BE2C (cell line): ENCODE results near the gene MFSD1.

Experiments
- DNase-seq: peaks from one replicate; pipeline ENCODE4 v3.0.0-alpha.2; 2020
- H3K27me3 ChIP-seq: fragments of 250-450 bp; sonication (Bioruptor Pico); 2 replicates; pipeline ENCODE4 v1.5.1; 2020; ENCODE audit warnings: mild to moderate bottlenecking
- H3K36me3 ChIP-seq: fragments of 250-450 bp; sonication (Bioruptor Pico); 2 replicates; pipeline ENCODE4 v1.5.1; 2020; ENCODE audit warnings: mild to moderate bottlenecking
- H3K4me1 ChIP-seq: fragments of 250-450 bp; sonication (Bioruptor Pico); 2 replicates; pipeline ENCODE4 v1.5.1; 2020
- H3K4me3 ChIP-seq: 2 replicates; pipeline ENCODE4 v1.5.1; 2011; ENCODE audit warnings: low read depth, low read length
- H3K9me3 ChIP-seq: fragments of 250-450 bp; sonication (Bioruptor Pico); 2 replicates; pipeline ENCODE4 v1.5.1; 2020
- TF ChIP-seq, protein P1 (sequence below): IDR thresholded peaks from 2 replicates; pipeline ENCODE4 v1.5.1; 2012; ENCODE audit warnings: mild to moderate bottlenecking, low read depth, low read length

The MFSD1 gene

DNA sequence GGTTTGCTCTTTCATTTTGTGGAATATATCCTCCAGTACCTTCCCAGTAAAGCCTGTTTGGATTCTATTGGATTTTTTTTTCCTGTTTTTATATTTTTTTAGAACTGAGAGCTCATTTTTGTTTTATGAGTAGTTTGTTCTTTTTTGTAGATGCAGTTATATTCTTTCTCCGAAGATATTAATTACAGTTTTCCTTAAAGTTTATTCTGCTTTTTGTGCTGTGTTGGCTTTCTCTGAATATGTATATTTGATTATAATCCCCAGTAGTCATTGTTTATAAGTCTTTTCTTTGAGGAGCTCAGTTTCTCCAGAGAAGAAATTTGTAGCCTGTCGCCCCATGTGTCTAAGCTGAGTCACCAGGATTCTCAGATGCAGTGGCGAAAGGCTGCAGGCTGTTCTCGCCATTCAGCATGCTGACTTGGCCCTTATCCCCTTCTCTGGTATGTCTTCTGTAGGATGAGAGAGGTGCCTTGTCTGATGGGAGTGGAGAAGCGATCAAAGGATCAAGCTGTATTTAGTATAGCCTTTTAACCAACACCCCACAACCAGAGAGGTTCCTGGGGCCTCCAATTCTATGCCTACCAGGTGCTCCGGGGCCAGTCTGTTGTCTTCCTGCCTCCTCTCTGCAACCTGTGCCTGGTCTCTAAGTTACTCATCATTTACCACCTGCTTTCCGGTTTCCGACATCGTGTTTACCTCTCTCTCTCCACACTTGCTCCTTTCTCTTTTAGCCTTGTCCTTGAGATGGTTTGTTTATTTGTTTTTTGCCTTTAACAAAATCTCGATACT is 31.7 kb upstream of the MFSD1 start:
- Histone ChIP-seq H3K36me3 (no peaks in the 10 kb centered on the region), H3K27me3 (no peaks in the 10 kb centered on the region), H3K4me1 (no peaks in the 10 kb centered on the region), H3K4me3 (no peak overlapping the region), H3K9me3 (no peaks in the 10 kb centered on the region)
- TF ChIP-seq, protein P1, sequence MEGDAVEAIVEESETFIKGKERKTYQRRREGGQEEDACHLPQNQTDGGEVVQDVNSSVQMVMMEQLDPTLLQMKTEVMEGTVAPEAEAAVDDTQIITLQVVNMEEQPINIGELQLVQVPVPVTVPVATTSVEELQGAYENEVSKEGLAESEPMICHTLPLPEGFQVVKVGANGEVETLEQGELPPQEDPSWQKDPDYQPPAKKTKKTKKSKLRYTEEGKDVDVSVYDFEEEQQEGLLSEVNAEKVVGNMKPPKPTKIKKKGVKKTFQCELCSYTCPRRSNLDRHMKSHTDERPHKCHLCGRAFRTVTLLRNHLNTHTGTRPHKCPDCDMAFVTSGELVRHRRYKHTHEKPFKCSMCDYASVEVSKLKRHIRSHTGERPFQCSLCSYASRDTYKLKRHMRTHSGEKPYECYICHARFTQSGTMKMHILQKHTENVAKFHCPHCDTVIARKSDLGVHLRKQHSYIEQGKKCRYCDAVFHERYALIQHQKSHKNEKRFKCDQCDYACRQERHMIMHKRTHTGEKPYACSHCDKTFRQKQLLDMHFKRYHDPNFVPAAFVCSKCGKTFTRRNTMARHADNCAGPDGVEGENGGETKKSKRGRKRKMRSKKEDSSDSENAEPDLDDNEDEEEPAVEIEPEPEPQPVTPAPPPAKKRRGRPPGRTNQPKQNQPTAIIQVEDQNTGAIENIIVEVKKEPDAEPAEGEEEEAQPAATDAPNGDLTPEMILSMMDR, result no peak
- DNase-seq, result no peak

DNA sequence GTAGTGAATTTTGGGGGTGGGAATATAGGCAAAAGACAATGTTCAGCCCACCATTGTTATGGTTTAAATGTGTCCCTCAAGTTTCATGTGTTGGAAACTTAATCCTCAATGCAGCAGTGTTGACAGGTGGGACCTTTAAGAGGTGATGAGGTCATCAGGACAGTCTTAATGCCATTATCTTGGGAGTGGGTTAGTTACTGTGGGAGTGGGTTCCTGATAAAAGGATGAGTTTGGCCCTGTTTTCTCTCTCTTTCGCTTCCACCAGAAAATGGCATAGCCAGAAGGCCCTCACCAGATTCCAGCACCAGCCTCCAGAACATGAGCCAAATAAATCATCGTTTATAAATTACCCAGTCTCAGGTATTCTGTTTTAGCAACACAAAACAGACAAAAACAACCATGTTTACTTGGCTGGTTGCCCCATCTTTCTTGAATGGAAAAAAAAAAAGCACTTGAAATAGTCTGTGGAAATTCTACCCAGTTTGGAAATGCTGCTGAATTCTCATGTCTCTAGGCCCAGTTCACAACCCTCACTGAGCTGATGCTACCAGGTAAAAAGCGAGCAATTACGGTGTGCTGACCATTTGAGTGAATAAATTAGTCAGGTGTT is 31.0 kb upstream of the MFSD1 start:
- H3K4me1 ChIP-seq, result no peaks in the 10 kb centered on the region
- TF ChIP-seq, protein P1, result no peak

DNA sequence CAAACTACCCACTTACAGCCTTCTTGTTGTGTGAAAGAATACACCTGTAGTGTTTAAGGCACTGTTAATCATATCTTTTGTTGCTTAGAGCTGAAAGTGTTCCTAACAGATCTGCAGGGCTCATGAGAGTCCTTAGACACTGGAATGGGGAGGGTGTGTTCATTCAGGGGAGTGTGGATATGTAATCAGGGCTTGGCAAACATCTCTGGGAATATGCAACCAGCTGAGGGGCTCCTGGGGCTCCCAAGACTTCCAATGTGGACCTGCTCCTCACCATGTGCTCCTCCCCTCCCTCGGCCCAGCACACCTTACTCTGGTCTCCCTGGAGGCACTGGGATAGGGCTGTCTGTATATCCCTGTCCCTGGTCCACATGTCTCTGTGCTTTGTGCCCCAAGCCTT is 30.3 kb upstream of the MFSD1 start:
- Histone ChIP-seq H3K4me1 (no peaks in the 10 kb centered on the region), H3K9me3 (no peaks in the 10 kb centered on the region), H3K4me3 (no peak overlapping the region), H3K27me3 (no peaks in the 10 kb centered on the region), H3K36me3 (no peaks in the 10 kb centered on the region)
- TF ChIP-seq, protein P1, result no peak
- no peak for DNase-seq

More for the DNA sequence above, 31.0 kb upstream of the MFSD1 start:
- H3K27me3 ChIP-seq, result no peaks in the 10 kb centered on the region
- no peaks in the 10 kb centered on the region for H3K9me3 ChIP-seq
- DNase-seq, result no peak
- no peak overlapping the region for H3K4me3 ChIP-seq
- no peaks in the 10 kb centered on the region for H3K36me3 ChIP-seq

DNA sequence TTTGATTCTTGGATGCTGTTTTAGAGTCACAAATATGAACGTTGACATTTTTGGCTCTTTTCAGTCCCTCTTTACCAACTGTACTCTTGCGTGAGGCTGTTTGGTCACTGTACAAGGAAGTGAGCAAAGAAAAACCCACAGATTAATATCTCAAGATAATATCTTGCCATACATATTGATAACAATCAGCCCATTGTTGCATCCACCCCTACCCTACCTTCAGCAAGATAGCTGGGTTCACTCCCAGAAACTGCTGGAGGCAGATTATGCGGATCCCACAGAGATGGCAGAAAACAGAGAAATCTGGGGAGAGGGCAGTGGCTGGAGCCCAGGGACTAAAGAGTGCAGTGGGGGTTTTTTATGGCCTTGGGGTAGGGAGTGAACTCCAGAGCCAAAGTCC is 29.9 kb upstream of the MFSD1 start:
- Histone ChIP-seq H3K27me3 (no peaks in the 10 kb centered on the region), H3K9me3 (no peaks in the 10 kb centered on the region), H3K4me3 (no peak overlapping the region), H3K4me1 (no peaks in the 10 kb centered on the region), H3K36me3 (no peaks in the 10 kb centered on the region)
- TF ChIP-seq, protein P1, result no peak
- DNase-seq, result no peak

DNA sequence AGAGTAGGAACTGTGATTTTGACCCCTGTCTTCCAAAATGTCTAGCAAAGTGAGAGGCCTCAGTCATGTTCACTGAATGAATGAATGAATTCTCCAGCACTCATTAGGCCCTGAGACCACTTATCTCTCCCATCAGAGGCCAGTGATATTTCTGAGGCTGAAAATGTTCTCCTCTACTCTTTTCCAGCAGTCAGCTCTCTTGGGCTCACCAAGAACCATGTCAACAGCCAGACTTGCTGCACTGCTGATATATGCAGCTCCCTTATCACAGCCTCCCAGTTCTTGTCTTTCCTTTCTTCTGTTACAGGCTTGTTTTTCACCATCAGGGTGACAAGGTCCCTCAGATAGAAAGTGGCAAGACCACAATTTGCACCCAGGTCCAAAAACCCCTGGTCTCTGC is 28.7 kb upstream of the MFSD1 start:
- H3K4me3 ChIP-seq, result no peak overlapping the region
- H3K4me1 ChIP-seq, result no peaks in the 10 kb centered on the region
- H3K9me3 ChIP-seq, result no peaks in the 10 kb centered on the region
- no peaks in the 10 kb centered on the region for H3K27me3 ChIP-seq
- H3K36me3 ChIP-seq, result no peaks in the 10 kb centered on the region
- DNase-seq, result no peak
- TF ChIP-seq, protein P1, result no peak
